ENCODE data around the gene PTPRG. TPM values are rescaled to one million over a fixed set of nuclear protein-coding genes. Genes with fewer than 3 reads are reported as not detected.

PTPRG gene
- total RNA-seq, 1 donor from 2014 or later = 4.2 TPM

DNA sequence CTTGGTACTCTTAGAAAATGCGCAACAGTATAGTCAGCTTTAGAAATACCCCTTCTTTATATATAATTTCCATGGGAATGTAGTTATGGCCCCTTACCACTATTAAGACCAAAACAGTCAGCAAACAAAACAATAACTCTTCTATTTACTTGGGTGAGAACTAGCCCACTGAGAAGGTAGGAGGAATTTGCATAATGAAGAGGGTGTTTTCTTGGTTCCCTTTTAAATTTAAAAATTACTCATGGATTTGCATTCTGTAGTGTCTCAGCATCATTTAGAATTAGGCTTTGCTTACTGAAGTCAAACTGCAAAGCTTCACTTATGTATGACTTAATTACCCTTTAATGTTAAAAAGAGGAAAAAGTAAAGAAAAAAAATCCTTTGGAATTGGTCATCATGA lies 350.8 kb downstream of the PTPRG start:
- Mint-ChIP-seq H3K9me3 (no peaks in the 10 kb centered on the region), H3K36me3 (ENCODE audit: low read depth) (no peaks in the 10 kb centered on the region), H3K27me3 (peaks cover 4% of the 10 kb centered on the region), H3K4me3 (no peak overlapping the region), H3K27ac (no peak overlapping the region), H3K4me1 (no peaks in the 10 kb centered on the region)
- intact Hi-C loops (cut with micrococcal nuclease) = no loop called here
- no peak for DNase-seq

DNA sequence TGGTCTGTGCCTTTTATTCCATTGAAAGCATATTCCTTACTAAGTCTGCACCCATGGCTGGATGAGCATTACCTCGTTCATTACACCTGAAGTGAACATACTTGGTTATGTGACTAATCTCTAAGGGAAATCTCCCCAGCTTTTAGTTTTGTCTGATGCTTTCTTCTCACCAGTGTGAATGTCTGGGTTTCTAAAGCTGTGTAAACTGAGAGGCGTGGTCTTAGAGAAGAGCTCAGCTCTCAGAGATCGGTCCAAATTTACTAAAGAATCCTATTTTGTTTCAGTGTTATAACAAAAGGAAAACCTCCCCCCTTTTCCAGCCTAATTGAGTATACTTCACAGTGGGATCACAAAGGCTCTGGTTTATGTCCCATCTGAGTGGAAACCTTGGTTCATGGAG lies 352.3 kb downstream of the PTPRG start:
- Mint-ChIP-seq H3K27me3 (peaks cover 4% of the 10 kb centered on the region), H3K27ac (no peak overlapping the region), H3K4me3 (no peak overlapping the region), H3K36me3 (ENCODE audit: low read depth) (no peaks in the 10 kb centered on the region), H3K9me3 (no peaks in the 10 kb centered on the region), H3K4me1 (no peaks in the 10 kb centered on the region)
- no peak for DNase-seq
- intact Hi-C loops (cut with micrococcal nuclease) = no loop called here

DNA sequence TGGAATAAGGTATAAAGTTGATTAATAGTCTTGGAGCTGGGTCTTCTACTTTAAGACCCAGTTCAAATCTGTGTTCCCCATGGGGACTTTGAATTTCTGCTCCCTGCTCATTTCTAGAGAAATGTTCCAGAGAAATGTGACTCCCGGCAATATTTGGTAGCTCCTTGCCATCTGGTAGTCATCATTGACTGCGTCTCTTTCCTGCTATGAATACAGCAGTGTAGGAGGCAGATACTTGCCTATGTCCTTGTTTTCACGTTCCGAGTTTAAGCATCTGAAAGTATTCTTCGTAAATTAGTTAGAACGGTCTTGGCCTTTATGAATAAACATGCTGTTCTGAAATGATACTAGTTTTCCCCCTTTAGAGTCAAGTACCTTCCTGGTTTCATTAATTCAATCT lies 352.9 kb downstream of the PTPRG start:
- peaks cover 4% of the 10 kb centered on the region for H3K27me3 Mint-ChIP-seq
- intact Hi-C loops (cut with micrococcal nuclease) = no loop called here
- no peaks in the 10 kb centered on the region for H3K36me3 Mint-ChIP-seq (ENCODE audit: low read depth)
- H3K27ac Mint-ChIP-seq = no peak overlapping the region
- no peaks in the 10 kb centered on the region for H3K9me3 Mint-ChIP-seq
- H3K4me3 Mint-ChIP-seq = no peak overlapping the region
- H3K4me1 Mint-ChIP-seq = no peaks in the 10 kb centered on the region
- no peak for DNase-seq

- Mint-ChIP-seq H3K4me3 (no peak overlapping the region), H3K27me3 (peaks cover 4% of the 10 kb centered on the region), H3K9me3 (no peaks in the 10 kb centered on the region), H3K36me3 (ENCODE audit: low read depth) (no peaks in the 10 kb centered on the region), H3K4me1 (no peaks in the 10 kb centered on the region), H3K27ac (no peak overlapping the region)
- intact Hi-C loops (cut with micrococcal nuclease) = no loop called here
- DNase-seq = no peak
These were observed 353.9 kb downstream of the PTPRG start for GRCh38 chr3:61915296-61915695.

DNA sequence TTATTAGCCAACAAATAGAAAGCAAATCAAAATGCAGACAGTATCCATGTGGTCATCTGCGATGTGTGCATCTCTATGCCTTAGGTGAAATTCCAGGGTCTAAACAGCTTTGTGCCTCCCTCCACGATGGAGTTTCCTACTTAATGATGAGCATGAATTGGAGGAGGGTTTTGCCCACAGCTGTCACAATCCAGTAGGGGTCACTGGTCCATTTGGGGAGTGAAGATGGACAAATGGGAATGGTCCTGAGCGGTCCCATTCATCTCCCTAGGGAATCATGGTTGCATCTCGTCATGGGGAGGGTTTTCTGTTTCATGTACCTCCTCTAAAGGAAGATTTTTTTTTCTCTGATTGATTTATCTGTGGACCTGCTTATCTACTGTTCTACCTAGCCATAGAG lies 358.0 kb downstream of the PTPRG start:
- no peak overlapping the region for H3K4me3 Mint-ChIP-seq
- DNase-seq = no peak
- no peak overlapping the region for H3K27ac Mint-ChIP-seq
- H3K36me3 Mint-ChIP-seq (ENCODE audit: low read depth) = no peaks in the 10 kb centered on the region
- intact Hi-C loops (cut with micrococcal nuclease) = no loop called here
- no peaks in the 10 kb centered on the region for H3K4me1 Mint-ChIP-seq
- H3K27me3 Mint-ChIP-seq = no peaks in the 10 kb centered on the region
- H3K9me3 Mint-ChIP-seq = no peaks in the 10 kb centered on the region

- Mint-ChIP-seq H3K27ac (no peak overlapping the region), H3K9me3 (no peaks in the 10 kb centered on the region), H3K4me1 (no peaks in the 10 kb centered on the region), H3K27me3 (no peaks in the 10 kb centered on the region), H3K4me3 (no peak overlapping the region), H3K36me3 (ENCODE audit: low read depth) (no peaks in the 10 kb centered on the region)
- no peak for DNase-seq
- intact Hi-C loops (cut with micrococcal nuclease) = no loop called here
These were observed 360.7 kb downstream of the PTPRG start for GRCh38 chr3:61922118-61922517.

- Mint-ChIP-seq H3K36me3 (ENCODE audit: low read depth) (no peaks in the 10 kb centered on the region), H3K9me3 (no peaks in the 10 kb centered on the region), H3K4me3 (no peak overlapping the region), H3K27me3 (no peaks in the 10 kb centered on the region), H3K27ac (no peak overlapping the region), H3K4me1 (no peaks in the 10 kb centered on the region)
- intact Hi-C loops (cut with micrococcal nuclease) = no loop called here
- no peak for DNase-seq
These were observed 362.8 kb downstream of the PTPRG start for GRCh38 chr3:61924090-61924735.

DNA sequence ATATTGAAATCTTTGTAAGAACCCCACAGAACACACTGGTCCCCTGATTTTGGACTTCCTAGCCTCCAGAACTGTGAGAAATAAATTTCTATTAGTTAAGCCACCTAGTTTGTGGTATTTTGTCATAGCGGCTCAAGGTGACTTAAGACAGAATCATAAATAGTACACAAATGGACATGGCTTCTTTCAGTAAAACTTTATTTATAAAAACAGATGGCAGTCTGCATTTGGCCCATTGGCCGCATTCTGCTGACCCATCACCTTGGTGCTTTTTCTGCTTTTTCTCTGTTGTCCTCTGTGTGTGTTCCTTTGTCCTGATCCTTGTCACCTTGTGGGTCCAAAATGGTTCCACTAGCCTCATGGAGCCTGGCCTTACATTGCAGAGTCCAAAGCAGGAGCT lies 363.6 kb downstream of the PTPRG start:
- Mint-ChIP-seq H3K27me3 (no peaks in the 10 kb centered on the region), H3K4me1 (no peaks in the 10 kb centered on the region), H3K27ac (no peak overlapping the region), H3K4me3 (no peak overlapping the region), H3K9me3 (no peaks in the 10 kb centered on the region), H3K36me3 (ENCODE audit: low read depth) (no peaks in the 10 kb centered on the region)
- intact Hi-C loops (cut with micrococcal nuclease) = no loop called here
- DNase-seq = no peak

GRCh38 chr3:61925721-61926120 lies 364.4 kb downstream of the PTPRG start:
- no peak overlapping the region for H3K27ac Mint-ChIP-seq
- no peaks in the 10 kb centered on the region for H3K36me3 Mint-ChIP-seq (ENCODE audit: low read depth)
- H3K4me3 Mint-ChIP-seq = no peak overlapping the region
- H3K9me3 Mint-ChIP-seq = no peaks in the 10 kb centered on the region
- H3K27me3 Mint-ChIP-seq = no peaks in the 10 kb centered on the region
- no peaks in the 10 kb centered on the region for H3K4me1 Mint-ChIP-seq
- intact Hi-C loops (cut with micrococcal nuclease) = no loop called here
- DNase-seq = no peak

GRCh38 chr3:61926923-61927322 lies 365.6 kb downstream of the PTPRG start:
- H3K27ac Mint-ChIP-seq = no peak overlapping the region
- H3K4me3 Mint-ChIP-seq = no peak overlapping the region
- no peaks in the 10 kb centered on the region for H3K4me1 Mint-ChIP-seq
- no peaks in the 10 kb centered on the region for H3K27me3 Mint-ChIP-seq
- no peaks in the 10 kb centered on the region for H3K36me3 Mint-ChIP-seq (ENCODE audit: low read depth)
- intact Hi-C loops (cut with micrococcal nuclease) = no loop called here
- H3K9me3 Mint-ChIP-seq = no peaks in the 10 kb centered on the region
- DNase-seq = no peak

DNA sequence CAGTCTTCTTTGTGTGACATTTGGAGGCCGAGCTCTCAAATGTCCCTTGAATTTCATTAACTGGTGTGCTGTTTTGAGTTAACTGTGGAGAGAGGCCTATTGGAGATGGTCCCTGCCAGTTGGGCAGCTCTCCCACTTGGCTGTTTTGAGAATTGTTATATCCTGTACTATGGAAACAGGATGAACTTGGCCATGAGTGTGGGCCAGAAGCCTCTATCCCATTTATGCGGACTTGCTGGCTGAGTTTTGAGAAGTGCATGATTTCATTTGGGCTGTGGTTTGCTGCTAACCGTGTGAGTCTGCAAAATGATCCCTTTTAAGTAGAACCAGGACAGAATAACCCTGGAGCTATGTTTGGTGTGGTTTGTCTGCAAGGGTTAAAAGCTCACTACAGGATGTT lies 366.0 kb downstream of the PTPRG start:
- intact Hi-C loops (cut with micrococcal nuclease) = no loop called here
- no peaks in the 10 kb centered on the region for H3K36me3 Mint-ChIP-seq (ENCODE audit: low read depth)

DNA sequence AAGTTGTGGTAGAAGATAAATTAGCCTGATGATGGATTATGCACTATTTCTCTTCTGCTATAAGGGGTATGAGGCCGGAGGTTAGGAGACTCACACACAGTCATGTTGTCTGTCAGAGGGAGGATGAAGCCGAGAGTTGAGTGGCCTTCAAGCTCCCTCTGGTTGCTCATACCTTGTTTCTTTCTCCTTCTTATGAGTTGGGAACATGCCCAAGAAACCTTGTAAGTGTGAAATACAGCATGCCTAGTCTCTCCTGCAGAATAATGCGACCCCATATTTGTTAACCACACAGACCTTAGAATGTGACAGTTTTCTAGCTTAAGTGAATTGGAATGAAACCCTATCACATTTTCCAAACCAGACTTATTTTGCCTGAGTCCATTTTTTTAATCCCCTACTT lies 366.7 kb downstream of the PTPRG start:
- H3K4me1 Mint-ChIP-seq = no peaks in the 10 kb centered on the region
- intact Hi-C loops (cut with micrococcal nuclease) = no loop called here
- H3K27ac Mint-ChIP-seq = no peak overlapping the region
- DNase-seq = no peak
- H3K9me3 Mint-ChIP-seq = no peaks in the 10 kb centered on the region
- H3K27me3 Mint-ChIP-seq = no peaks in the 10 kb centered on the region
- no peak overlapping the region for H3K4me3 Mint-ChIP-seq
- no peaks in the 10 kb centered on the region for H3K36me3 Mint-ChIP-seq (ENCODE audit: low read depth)

More for the DNA sequence above, 366.0 kb downstream of the PTPRG start:
- Mint-ChIP-seq H3K27ac (no peak overlapping the region), H3K27me3 (no peaks in the 10 kb centered on the region), H3K9me3 (no peaks in the 10 kb centered on the region), H3K4me3 (no peak overlapping the region), H3K4me1 (no peaks in the 10 kb centered on the region)
- DNase-seq = no peak

DNA sequence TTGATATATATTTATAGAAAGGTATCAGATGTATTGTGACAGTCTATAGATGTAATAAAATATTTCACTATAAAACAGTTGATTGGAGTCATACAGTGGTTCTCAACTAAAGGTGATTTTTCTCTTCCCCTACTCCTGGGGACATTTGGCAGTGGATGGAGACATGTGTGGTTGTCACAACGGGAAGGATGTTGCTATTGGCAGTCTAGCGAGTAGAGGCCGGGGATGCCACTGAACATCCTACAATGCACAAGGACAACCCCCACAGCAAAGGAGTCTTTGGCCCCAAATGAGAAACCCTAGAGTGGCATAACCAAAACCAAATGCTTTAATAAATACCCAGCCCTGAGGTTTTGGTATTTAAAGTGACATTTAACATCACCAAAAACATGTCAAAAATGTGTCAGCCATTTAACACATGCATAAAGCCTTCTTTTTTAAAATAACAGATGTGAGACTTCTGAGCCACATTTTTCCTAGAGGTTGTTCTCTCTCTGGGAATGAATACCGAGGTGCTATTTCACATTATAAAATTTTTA lies 367.5 kb downstream of the PTPRG start:
- Mint-ChIP-seq H3K9me3 (no peaks in the 10 kb centered on the region), H3K36me3 (ENCODE audit: low read depth) (no peaks in the 10 kb centered on the region), H3K4me1 (no peaks in the 10 kb centered on the region), H3K27me3 (no peaks in the 10 kb centered on the region), H3K4me3 (no peak overlapping the region), H3K27ac (no peak overlapping the region)
- DNase-seq = no peak
- intact Hi-C loops (cut with micrococcal nuclease) = no loop called here

DNA sequence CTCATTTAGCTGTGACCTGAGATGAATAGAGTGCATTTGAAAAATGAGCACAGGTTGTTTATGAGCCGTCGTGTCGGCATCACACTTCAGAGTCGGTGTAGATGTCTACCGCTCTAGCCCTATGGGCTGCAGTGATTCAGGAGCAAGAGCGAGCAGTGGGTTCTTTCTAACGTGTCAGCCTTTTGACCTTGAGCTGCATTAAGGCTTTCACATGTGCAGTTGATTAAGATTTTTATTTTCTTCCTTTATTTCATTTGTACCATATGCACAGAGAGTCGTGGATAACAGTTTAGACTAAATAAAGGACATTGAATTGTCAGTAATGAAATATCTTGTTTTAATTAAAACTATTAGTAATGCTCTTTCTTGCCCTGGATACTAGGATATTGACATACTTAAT lies 368.2 kb downstream of the PTPRG start:
- intact Hi-C loops (cut with micrococcal nuclease) = no loop called here
- no peak overlapping the region for H3K27ac Mint-ChIP-seq
- DNase-seq = no peak
- no peaks in the 10 kb centered on the region for H3K9me3 Mint-ChIP-seq
- H3K27me3 Mint-ChIP-seq = no peaks in the 10 kb centered on the region
- no peak overlapping the region for H3K4me3 Mint-ChIP-seq
- no peaks in the 10 kb centered on the region for H3K4me1 Mint-ChIP-seq
- no peaks in the 10 kb centered on the region for H3K36me3 Mint-ChIP-seq (ENCODE audit: low read depth)

DNA sequence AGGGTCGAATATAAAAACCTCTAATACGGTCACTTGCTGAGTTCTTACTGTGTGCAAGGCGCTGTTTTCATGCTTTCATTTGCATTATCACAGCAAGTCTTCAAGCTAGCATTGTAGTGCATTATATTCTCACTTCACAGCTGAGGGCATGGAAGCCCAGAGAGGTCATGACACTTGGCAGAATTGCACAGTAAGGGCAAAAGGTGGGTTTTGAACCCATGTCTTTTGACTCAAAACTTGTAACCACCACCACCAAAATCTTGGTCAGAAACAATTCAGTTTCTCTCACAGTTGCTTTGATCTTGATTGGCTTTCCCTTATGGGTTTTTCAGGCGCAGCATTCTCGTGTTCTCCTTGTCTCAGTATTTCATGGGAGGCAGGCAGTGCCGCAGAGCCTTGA lies 371.1 kb downstream of the PTPRG start:
- Mint-ChIP-seq H3K9me3 (no peaks in the 10 kb centered on the region), H3K27ac (no peak overlapping the region), H3K36me3 (ENCODE audit: low read depth) (no peaks in the 10 kb centered on the region), H3K4me1 (no peaks in the 10 kb centered on the region), H3K27me3 (no peaks in the 10 kb centered on the region), H3K4me3 (no peak overlapping the region)
- intact Hi-C loops (cut with micrococcal nuclease) = no loop called here
- no peak for DNase-seq

Measured in activated CD4-positive, alpha-beta T cell treated with anti-CD3 and anti-CD28 coated beads, Interleukin-2, amount 10 ng/mL, durations not matched to agents 24 days and 14 days (primary cell).